K562 (cell line): ENCODE results near the gene PFN3. TPM values are rescaled to one million over a fixed set of nuclear protein-coding genes. Genes with fewer than 3 reads are reported as not detected.

Experiments
- ETS2 ChIP-seq: IDR thresholded peaks from 2 replicates; pipeline ENCODE4 v1.6.1; 2016; ENCODE audit warnings: borderline replicate concordance, missing genetic modification characterization, mild to moderate bottlenecking, moderate library complexity, missing compliant biosample characterization; ENCODE audit not compliant: poor library complexity, severe bottlenecking
- NRF1 ChIP-seq, 2 experiments: fragments of 450-650 bp; IDR thresholded peaks in 1 of 2; conservative IDR thresholded peaks in 1 of 2; 2 replicates each; pipeline ENCODE4 v1.6.1; 2014; ENCODE audit warnings: mild to moderate bottlenecking in 2 of 2
- RHOXF2B ChIP-seq: fragments of 250-450 bp; sonication (Bioruptor Pico); conservative IDR thresholded peaks from 2 replicates; pipeline ENCODE4 v1.5.1; 2021
- ZKSCAN1 ChIP-seq: fragments of 150-350 bp; IDR thresholded peaks from 2 replicates; pipeline ENCODE4 v1.6.1; 2016; ENCODE audit warnings: low read depth, low read length
- ZNF717 ChIP-seq: fragments of 250-450 bp; sonication (Bioruptor Pico); IDR thresholded peaks from 2 replicates; pipeline ENCODE4 v1.5.0; 2021
- polyA plus RNA-seq, 8 experiments: library from polyadenylated mRNA; depleted of rRNA in 4 of 8; stranded (reverse) in 5 of 8; unstranded in 3 of 8; fragments of >200 nt; fragmentation: Nextera tagmentation in 2 of 8; fragmentation: Illumina TruSeq in 1 of 8; extraction: Ambion mirVana in 2 of 8; extraction: Trizol in 1 of 8; gene quantifications; 2 replicates each; pipeline versions ENCODE4 v1.2.1 to v1.2.3, GENCODE V29; 2011 to 2014; ENCODE audit warnings: inconsistent platforms in 1 of 8, missing spikeins in 1 of 8
- total RNA-seq, 7 experiments: library from RNA; depleted of rRNA in 6 of 7; stranded (reverse); fragments of >200 nt in 6 of 7; fragmentation: Illumina TruSeq in 2 of 7; extraction: Trizol in 2 of 7; gene quantifications; 2 replicates each; pipeline versions ENCODE4 v1.2.1 to v1.2.3, GENCODE V29; 2011 to 2021; ENCODE audit warnings: low replicate concordance in 1 of 7
- TF ChIP-seq, protein P1 (sequence below): fragments of 200-600 bp; sonication (generic); IDR thresholded peaks from one replicate; pipeline ENCODE4 v1.6.1; 2012; ENCODE audit warnings: mild to moderate bottlenecking, low read depth, low read length, inconsistent platforms
- TF ChIP-seq, protein P2 (sequence below), 2 experiments: fragments of 450-650 bp; conservative IDR thresholded peaks; 2 replicates each; pipeline ENCODE4 v1.6.1; 2017; ENCODE audit warnings: mild to moderate bottlenecking in 2 of 2, moderate library complexity in 2 of 2
- TF ChIP-seq, protein P3 (sequence below): sonication (generic); formaldehyde crosslinking; IDR thresholded peaks from 2 replicates; pipeline ENCODE4 v1.8.1; 2023; ENCODE audit warnings: mild to moderate bottlenecking, missing genetic modification reagents
- TF ChIP-seq, protein P4 (sequence below): fragments of 450-650 bp; IDR thresholded peaks from 2 replicates; pipeline ENCODE4 v1.6.1; 2016; ENCODE audit warnings: mild to moderate bottlenecking

Gene PFN3
- total and polyA plus RNA-seq, 9 of the 15 experiments (the other 6 are each of a cell fraction or from before 2014, with no cell fraction given) = not detected

DNA sequence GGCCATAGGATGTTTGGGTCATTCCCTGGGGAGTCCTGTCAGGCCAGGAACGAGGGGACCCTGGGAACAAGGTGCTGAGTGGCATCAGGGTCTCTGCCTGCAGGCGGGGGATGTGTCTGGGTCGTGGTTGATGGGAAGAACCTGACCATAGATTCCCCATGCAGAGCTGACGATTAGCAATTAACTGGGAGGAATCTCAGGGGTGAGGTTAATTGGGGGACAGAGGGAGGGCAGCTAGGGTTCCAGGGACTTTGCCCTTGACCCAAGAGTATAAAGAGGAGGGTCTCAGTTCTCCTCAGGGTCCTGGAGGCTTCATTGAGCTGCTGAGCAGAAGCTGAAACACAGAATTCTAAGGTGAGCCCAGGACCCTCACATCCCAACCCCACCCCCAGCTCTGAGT, 16.3 kb downstream of the PFN3 start, which contains the start of gene SLC34A1 (continued):
- TF ChIP-seq, protein P1, sequence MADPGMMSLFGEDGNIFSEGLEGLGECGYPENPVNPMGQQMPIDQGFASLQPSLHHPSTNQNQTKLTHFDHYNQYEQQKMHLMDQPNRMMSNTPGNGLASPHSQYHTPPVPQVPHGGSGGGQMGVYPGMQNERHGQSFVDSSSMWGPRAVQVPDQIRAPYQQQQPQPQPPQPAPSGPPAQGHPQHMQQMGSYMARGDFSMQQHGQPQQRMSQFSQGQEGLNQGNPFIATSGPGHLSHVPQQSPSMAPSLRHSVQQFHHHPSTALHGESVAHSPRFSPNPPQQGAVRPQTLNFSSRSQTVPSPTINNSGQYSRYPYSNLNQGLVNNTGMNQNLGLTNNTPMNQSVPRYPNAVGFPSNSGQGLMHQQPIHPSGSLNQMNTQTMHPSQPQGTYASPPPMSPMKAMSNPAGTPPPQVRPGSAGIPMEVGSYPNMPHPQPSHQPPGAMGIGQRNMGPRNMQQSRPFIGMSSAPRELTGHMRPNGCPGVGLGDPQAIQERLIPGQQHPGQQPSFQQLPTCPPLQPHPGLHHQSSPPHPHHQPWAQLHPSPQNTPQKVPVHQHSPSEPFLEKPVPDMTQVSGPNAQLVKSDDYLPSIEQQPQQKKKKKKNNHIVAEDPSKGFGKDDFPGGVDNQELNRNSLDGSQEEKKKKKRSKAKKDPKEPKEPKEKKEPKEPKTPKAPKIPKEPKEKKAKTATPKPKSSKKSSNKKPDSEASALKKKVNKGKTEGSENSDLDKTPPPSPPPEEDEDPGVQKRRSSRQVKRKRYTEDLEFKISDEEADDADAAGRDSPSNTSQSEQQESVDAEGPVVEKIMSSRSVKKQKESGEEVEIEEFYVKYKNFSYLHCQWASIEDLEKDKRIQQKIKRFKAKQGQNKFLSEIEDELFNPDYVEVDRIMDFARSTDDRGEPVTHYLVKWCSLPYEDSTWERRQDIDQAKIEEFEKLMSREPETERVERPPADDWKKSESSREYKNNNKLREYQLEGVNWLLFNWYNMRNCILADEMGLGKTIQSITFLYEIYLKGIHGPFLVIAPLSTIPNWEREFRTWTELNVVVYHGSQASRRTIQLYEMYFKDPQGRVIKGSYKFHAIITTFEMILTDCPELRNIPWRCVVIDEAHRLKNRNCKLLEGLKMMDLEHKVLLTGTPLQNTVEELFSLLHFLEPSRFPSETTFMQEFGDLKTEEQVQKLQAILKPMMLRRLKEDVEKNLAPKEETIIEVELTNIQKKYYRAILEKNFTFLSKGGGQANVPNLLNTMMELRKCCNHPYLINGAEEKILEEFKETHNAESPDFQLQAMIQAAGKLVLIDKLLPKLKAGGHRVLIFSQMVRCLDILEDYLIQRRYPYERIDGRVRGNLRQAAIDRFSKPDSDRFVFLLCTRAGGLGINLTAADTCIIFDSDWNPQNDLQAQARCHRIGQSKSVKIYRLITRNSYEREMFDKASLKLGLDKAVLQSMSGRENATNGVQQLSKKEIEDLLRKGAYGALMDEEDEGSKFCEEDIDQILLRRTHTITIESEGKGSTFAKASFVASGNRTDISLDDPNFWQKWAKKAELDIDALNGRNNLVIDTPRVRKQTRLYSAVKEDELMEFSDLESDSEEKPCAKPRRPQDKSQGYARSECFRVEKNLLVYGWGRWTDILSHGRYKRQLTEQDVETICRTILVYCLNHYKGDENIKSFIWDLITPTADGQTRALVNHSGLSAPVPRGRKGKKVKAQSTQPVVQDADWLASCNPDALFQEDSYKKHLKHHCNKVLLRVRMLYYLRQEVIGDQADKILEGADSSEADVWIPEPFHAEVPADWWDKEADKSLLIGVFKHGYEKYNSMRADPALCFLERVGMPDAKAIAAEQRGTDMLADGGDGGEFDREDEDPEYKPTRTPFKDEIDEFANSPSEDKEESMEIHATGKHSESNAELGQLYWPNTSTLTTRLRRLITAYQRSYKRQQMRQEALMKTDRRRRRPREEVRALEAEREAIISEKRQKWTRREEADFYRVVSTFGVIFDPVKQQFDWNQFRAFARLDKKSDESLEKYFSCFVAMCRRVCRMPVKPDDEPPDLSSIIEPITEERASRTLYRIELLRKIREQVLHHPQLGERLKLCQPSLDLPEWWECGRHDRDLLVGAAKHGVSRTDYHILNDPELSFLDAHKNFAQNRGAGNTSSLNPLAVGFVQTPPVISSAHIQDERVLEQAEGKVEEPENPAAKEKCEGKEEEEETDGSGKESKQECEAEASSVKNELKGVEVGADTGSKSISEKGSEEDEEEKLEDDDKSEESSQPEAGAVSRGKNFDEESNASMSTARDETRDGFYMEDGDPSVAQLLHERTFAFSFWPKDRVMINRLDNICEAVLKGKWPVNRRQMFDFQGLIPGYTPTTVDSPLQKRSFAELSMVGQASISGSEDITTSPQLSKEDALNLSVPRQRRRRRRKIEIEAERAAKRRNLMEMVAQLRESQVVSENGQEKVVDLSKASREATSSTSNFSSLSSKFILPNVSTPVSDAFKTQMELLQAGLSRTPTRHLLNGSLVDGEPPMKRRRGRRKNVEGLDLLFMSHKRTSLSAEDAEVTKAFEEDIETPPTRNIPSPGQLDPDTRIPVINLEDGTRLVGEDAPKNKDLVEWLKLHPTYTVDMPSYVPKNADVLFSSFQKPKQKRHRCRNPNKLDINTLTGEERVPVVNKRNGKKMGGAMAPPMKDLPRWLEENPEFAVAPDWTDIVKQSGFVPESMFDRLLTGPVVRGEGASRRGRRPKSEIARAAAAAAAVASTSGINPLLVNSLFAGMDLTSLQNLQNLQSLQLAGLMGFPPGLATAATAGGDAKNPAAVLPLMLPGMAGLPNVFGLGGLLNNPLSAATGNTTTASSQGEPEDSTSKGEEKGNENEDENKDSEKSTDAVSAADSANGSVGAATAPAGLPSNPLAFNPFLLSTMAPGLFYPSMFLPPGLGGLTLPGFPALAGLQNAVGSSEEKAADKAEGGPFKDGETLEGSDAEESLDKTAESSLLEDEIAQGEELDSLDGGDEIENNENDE = no peak
- TF ChIP-seq ZKSCAN1 (no peak), ZNF717 (CRISPR knock-in tag) (no peak), RHOXF2B (CRISPR knock-in tag) (no peak), ETS2 (tag) (no peak), NRF1 (conservative IDR thresholded peaks at IDR 0.05 in 1 of 2, IDR thresholded peaks at IDR 0.05 in 1 of 2) (no peak)
- TF ChIP-seq, protein P2, sequence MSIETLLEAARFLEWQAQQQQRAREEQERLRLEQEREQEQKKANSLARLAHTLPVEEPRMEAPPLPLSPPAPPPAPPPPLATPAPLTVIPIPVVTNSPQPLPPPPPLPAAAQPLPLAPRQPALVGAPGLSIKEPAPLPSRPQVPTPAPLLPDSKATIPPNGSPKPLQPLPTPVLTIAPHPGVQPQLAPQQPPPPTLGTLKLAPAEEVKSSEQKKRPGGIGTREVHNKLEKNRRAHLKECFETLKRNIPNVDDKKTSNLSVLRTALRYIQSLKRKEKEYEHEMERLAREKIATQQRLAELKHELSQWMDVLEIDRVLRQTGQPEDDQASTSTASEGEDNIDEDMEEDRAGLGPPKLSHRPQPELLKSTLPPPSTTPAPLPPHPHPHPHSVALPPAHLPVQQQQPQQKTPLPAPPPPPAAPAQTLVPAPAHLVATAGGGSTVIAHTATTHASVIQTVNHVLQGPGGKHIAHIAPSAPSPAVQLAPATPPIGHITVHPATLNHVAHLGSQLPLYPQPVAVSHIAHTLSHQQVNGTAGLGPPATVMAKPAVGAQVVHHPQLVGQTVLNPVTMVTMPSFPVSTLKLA (conservative IDR thresholded peaks at IDR 0.05) = no peak
- TF ChIP-seq, protein P3, sequence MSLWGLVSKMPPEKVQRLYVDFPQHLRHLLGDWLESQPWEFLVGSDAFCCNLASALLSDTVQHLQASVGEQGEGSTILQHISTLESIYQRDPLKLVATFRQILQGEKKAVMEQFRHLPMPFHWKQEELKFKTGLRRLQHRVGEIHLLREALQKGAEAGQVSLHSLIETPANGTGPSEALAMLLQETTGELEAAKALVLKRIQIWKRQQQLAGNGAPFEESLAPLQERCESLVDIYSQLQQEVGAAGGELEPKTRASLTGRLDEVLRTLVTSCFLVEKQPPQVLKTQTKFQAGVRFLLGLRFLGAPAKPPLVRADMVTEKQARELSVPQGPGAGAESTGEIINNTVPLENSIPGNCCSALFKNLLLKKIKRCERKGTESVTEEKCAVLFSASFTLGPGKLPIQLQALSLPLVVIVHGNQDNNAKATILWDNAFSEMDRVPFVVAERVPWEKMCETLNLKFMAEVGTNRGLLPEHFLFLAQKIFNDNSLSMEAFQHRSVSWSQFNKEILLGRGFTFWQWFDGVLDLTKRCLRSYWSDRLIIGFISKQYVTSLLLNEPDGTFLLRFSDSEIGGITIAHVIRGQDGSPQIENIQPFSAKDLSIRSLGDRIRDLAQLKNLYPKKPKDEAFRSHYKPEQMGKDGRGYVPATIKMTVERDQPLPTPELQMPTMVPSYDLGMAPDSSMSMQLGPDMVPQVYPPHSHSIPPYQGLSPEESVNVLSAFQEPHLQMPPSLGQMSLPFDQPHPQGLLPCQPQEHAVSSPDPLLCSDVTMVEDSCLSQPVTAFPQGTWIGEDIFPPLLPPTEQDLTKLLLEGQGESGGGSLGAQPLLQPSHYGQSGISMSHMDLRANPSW (CRISPR knock-in tag) = no peak
- TF ChIP-seq, protein P4, sequence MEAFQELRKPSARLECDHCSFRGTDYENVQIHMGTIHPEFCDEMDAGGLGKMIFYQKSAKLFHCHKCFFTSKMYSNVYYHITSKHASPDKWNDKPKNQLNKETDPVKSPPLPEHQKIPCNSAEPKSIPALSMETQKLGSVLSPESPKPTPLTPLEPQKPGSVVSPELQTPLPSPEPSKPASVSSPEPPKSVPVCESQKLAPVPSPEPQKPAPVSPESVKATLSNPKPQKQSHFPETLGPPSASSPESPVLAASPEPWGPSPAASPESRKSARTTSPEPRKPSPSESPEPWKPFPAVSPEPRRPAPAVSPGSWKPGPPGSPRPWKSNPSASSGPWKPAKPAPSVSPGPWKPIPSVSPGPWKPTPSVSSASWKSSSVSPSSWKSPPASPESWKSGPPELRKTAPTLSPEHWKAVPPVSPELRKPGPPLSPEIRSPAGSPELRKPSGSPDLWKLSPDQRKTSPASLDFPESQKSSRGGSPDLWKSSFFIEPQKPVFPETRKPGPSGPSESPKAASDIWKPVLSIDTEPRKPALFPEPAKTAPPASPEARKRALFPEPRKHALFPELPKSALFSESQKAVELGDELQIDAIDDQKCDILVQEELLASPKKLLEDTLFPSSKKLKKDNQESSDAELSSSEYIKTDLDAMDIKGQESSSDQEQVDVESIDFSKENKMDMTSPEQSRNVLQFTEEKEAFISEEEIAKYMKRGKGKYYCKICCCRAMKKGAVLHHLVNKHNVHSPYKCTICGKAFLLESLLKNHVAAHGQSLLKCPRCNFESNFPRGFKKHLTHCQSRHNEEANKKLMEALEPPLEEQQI = no peak
- TF ChIP-seq, all 486 proteins: peak for 0
